Endothelial cell of umbilical vein (primary cell): ENCODE measurements around the gene AMMECR1.

Experiments
- EZH2 ChIP-seq: IDR thresholded peaks from 2 replicates; pipeline ENCODE4 v1.6.1; 2012; ENCODE audit warnings: borderline replicate concordance, low read depth, mild to moderate bottlenecking, moderate library complexity, low read length, inconsistent platforms; ENCODE audit not compliant: severe bottlenecking
- FOS ChIP-seq: IDR thresholded peaks from 2 replicates; pipeline ENCODE4 v1.6.1; 2011; ENCODE audit warnings: mild to moderate bottlenecking, low read length, moderate library complexity, borderline replicate concordance; ENCODE audit not compliant: insufficient read depth
- JUN ChIP-seq: IDR thresholded peaks from 2 replicates; pipeline ENCODE4 v1.6.1; 2011; ENCODE audit warnings: borderline replicate concordance, low read depth; ENCODE audit not compliant: insufficient read length, insufficient read depth
- MYC ChIP-seq: IDR thresholded peaks from one replicate; pipeline ENCODE4 v1.6.1; 2011; ENCODE audit warnings: mild to moderate bottlenecking, low read depth, low read length
- POLR2A ChIP-seq: IDR thresholded peaks from 2 replicates; pipeline ENCODE4 v1.6.1; 2012; ENCODE audit warnings: low read depth, mild to moderate bottlenecking, control low read depth, low read length
- POLR2AphosphoS5 ChIP-seq: IDR thresholded peaks from 2 replicates; pipeline ENCODE4 v1.6.1; 2012; ENCODE audit warnings: low read depth, mild to moderate bottlenecking, control low read depth, low read length, moderate library complexity; ENCODE audit not compliant: insufficient read depth
- TF ChIP-seq, protein P1 (sequence below), 2 donors: IDR thresholded peaks; 1 replicate in 1 of 2; 2 replicates in 1 of 2; pipeline ENCODE4 v1.5.1; 2011; ENCODE audit warnings: low read length in 2 of 2, mild to moderate bottlenecking in 2 of 2, moderate library complexity in 2 of 2, control low read depth in 1 of 2, inconsistent platforms in 1 of 2, low read depth in 1 of 2; ENCODE audit not compliant: insufficient read depth in 1 of 2; ENCODE audit errors: extremely low read depth in 1 of 2

DNA sequence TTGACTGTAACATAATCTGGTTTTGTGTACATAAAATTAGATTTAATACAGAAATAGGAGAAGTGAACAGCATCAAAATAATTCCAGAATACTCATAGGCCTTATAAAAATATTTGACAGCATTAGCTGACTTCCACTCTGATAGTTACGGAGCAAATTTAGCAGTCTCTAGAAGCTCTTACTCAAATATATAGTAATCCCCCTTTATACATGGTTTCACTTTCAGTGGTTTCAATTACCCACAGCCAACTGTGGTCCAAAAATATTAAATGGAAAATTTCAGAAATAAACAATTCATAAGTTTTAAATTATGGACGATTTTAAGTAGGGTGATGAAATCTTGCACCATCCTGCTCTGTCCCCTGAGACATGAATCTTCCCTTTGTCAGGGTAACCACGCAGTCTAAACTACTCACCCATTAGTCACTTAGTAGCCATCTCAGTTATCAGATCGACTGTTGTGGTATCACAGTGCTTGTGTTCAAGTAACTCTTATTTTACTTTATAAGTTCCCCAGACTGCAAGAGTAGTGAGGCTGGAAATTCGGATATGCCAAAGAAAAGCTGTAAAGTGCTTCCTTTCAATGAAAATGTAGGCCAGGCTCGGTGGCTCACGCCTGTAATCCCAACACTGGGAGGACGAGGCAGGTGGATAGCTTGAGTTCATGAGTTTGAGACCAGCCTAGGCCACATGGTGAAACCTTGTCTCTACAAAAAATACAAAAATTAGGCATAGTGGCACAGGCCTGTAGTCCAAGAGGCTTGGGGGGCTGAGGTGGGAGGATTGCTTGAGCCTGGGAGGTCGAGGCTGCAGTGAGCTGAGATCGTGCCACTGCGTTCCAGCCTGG, 23.5 kb upstream of the AMMECR1 start:
- TF ChIP-seq POLR2AphosphoS5 (no peak), MYC (no peak), FOS (no peak), POLR2A (no peak), EZH2 (no peak), JUN (no peak)
- TF ChIP-seq, protein P1, sequence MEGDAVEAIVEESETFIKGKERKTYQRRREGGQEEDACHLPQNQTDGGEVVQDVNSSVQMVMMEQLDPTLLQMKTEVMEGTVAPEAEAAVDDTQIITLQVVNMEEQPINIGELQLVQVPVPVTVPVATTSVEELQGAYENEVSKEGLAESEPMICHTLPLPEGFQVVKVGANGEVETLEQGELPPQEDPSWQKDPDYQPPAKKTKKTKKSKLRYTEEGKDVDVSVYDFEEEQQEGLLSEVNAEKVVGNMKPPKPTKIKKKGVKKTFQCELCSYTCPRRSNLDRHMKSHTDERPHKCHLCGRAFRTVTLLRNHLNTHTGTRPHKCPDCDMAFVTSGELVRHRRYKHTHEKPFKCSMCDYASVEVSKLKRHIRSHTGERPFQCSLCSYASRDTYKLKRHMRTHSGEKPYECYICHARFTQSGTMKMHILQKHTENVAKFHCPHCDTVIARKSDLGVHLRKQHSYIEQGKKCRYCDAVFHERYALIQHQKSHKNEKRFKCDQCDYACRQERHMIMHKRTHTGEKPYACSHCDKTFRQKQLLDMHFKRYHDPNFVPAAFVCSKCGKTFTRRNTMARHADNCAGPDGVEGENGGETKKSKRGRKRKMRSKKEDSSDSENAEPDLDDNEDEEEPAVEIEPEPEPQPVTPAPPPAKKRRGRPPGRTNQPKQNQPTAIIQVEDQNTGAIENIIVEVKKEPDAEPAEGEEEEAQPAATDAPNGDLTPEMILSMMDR (IDR thresholded peaks at IDR 0.05; ENCODE audit: extremely low read depth in 1 of 2, insufficient read depth in 1 of 2, low read depth in 1 of 2, low read length in 2 of 2) = no peak
